ENCODE measurements around the gene CAMKMT. TPM values are rescaled to one million over a fixed set of nuclear protein-coding genes. Genes with fewer than 3 reads are reported as not detected.

The CAMKMT gene
- total and polyA plus RNA-seq, 2 donors (not counting 1 experiment from before 2014, with no cell fraction given), result 6.2 to 23.3 TPM

GRCh38 chr2:44569491-44569890 lies 207.7 kb downstream of the CAMKMT start:
- Histone ChIP-seq H3K4me1 (ENCODE audit: control insufficient read depth in 2 of 2, insufficient read depth in 2 of 2, low read length in 2 of 2) (no peaks in the 10 kb centered on the region), H3K4me2 (replicated peaks; ENCODE audit: low read depth, low read length, poor library complexity, severe bottlenecking) (no peak overlapping the region), H3K9ac (ENCODE audit: low read length) (no peak overlapping the region), H4K20me1 (ENCODE audit: control insufficient read depth, insufficient read depth, low read length, poor library complexity, severe bottlenecking) (no peaks in the 10 kb centered on the region), H3K79me2 (ENCODE audit: control insufficient read depth, insufficient read depth, low read length) (no peaks in the 10 kb centered on the region), H3K27me3 (replicated peaks in 1 of 4; ENCODE audit: control extremely low read depth in 1 of 4, control insufficient read depth in 3 of 4, insufficient read depth in 4 of 4, low read length in 3 of 4) (no peaks in the 10 kb centered on the region), H3K4me3 (ENCODE audit: control extremely low read depth in 1 of 5, extremely low read depth in 1 of 5, insufficient read depth in 1 of 5, low read depth in 2 of 5, low read length in 4 of 5) (no peak overlapping the region), H2AFZ (ENCODE audit: insufficient read depth, low read depth, low read length, poor library complexity, severe bottlenecking) (no peak overlapping the region), H3K27ac (ENCODE audit: low read length in 2 of 2) (no peak overlapping the region), H3K36me3 (replicated peaks in 1 of 2; ENCODE audit: control extremely low read depth in 1 of 2, control insufficient read depth in 1 of 2, extremely low read depth in 1 of 2, insufficient read depth in 2 of 2, low read length in 1 of 2) (no peaks in the 10 kb centered on the region), H3K9me3 (ENCODE audit: control extremely low read depth in 1 of 3, control insufficient read depth in 2 of 3, insufficient read depth in 1 of 3, low read length in 2 of 3) (no peaks in the 10 kb centered on the region)
- WGBS (ENCODE audit: insufficient coverage), result no CpG with 5 or more reads among the region's 2 CpGs
- TF ChIP-seq EZH2 (IDR thresholded peaks at IDR 0.05; ENCODE audit: borderline replicate concordance, insufficient read depth, low read depth, low read length, poor library complexity, severe bottlenecking) (no peak), CTCF (IDR thresholded peaks at IDR 0.05) (no peak)
- Mint-ChIP-seq H3K27ac (no peak overlapping the region), H3K4me3 (no peak overlapping the region), H3K9me3 (ENCODE audit: insufficient read depth) (no peaks in the 10 kb centered on the region), H3K4me1 (no peaks in the 10 kb centered on the region), H3K27me3 (no peaks in the 10 kb centered on the region)
- POLR2A ChIA-PET, result no interaction called here
- DNase-seq (no peak), ATAC-seq (ENCODE audit: low read depth) (no peak)
- intact Hi-C loops (cut with micrococcal nuclease), result no loop called here
- CTCF ChIA-PET, result interaction anchor here (1.4 kb wide), 1 partner anchor 90 kb away, joined by 4 read pairs; no protein-coding TSS in a partner anchor

DNA sequence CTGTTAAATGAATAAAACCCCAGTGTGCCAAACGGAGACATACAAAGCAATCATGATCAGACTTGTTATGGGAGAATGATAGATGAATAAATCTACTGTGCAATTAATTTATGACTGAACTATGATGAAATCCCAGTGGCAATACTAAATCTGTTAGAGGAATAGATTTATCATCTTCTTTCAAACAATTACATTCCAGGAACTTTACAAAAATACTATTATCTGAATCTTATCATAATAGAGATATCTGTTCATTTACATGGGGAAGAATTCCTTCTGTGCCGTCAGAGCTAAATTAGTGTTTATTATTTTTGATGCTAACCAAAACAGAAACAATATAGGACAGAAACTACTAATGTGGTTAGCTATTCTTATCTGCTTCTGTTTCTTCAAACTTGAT lies 208.5 kb downstream of the CAMKMT start:
- ATAC-seq (ENCODE audit: low read depth) (no peak), DNase-seq (no peak)
- H3K4me1 ChIP-seq (ENCODE audit: control insufficient read depth in 2 of 2, insufficient read depth in 2 of 2, low read length in 2 of 2), result no peaks in the 10 kb centered on the region
- H3K36me3 ChIP-seq (replicated peaks in 1 of 2; ENCODE audit: control extremely low read depth in 1 of 2, control insufficient read depth in 1 of 2, extremely low read depth in 1 of 2, insufficient read depth in 2 of 2, low read length in 1 of 2), result no peaks in the 10 kb centered on the region
- no peak overlapping the region for H3K4me3 ChIP-seq (ENCODE audit: control extremely low read depth in 1 of 5, extremely low read depth in 1 of 5, insufficient read depth in 1 of 5, low read depth in 2 of 5, low read length in 4 of 5)
- no peak overlapping the region for H3K9ac ChIP-seq (ENCODE audit: low read length)
- no peaks in the 10 kb centered on the region for H3K9me3 Mint-ChIP-seq (ENCODE audit: insufficient read depth)
- ChIA-PET CTCF (interaction anchor here (1.4 kb wide), 1 partner anchor 91 kb away, joined by 4 read pairs; no protein-coding TSS in a partner anchor), POLR2A (no interaction called here)
- H3K27me3 ChIP-seq (replicated peaks in 1 of 4; ENCODE audit: control extremely low read depth in 1 of 4, control insufficient read depth in 3 of 4, insufficient read depth in 4 of 4, low read length in 3 of 4), result no peaks in the 10 kb centered on the region
- H3K79me2 ChIP-seq (ENCODE audit: control insufficient read depth, insufficient read depth, low read length), result no peaks in the 10 kb centered on the region
- H3K27ac Mint-ChIP-seq, result no peak overlapping the region
- H3K27me3 Mint-ChIP-seq, result no peaks in the 10 kb centered on the region
- intact Hi-C loops (cut with micrococcal nuclease), result no loop called here
- H3K4me3 Mint-ChIP-seq, result no peak overlapping the region
- no CpG with 5 or more reads among the region's 2 CpGs for WGBS (ENCODE audit: insufficient coverage)
- no peaks in the 10 kb centered on the region for H3K9me3 ChIP-seq (ENCODE audit: control extremely low read depth in 1 of 3, control insufficient read depth in 2 of 3, insufficient read depth in 1 of 3, low read length in 2 of 3)
- H2AFZ ChIP-seq (ENCODE audit: insufficient read depth, low read depth, low read length, poor library complexity, severe bottlenecking), result no peak overlapping the region
- no peak for TF ChIP-seq CTCF (IDR thresholded peaks at IDR 0.05)
- TF ChIP-seq EZH2 (IDR thresholded peaks at IDR 0.05; ENCODE audit: borderline replicate concordance, insufficient read depth, low read depth, low read length, poor library complexity, severe bottlenecking), result no peak
- H3K4me2 ChIP-seq (replicated peaks; ENCODE audit: low read depth, low read length, poor library complexity, severe bottlenecking), result no peak overlapping the region
- no peaks in the 10 kb centered on the region for H3K4me1 Mint-ChIP-seq
- no peaks in the 10 kb centered on the region for H4K20me1 ChIP-seq (ENCODE audit: control insufficient read depth, insufficient read depth, low read length, poor library complexity, severe bottlenecking)
- H3K27ac ChIP-seq (ENCODE audit: low read length in 2 of 2), result no peak overlapping the region

Data from B cell (primary cell).